Measurements from ENCODE around the gene SLC4A9.

The SLC4A9 gene

GRCh38 chr5:140357726-140358093 is 2.3 kb upstream of the SLC4A9 start (continued):
- no peak for TF ChIP-seq ZBTB21 (tag by site-specific recombination; IDR thresholded peaks at IDR 0.05)
- no peak for TF ChIP-seq ZNF621 (tag by site-specific recombination; IDR thresholded peaks at IDR 0.05)
- TF ChIP-seq ZBTB17 (tag by site-specific recombination; IDR thresholded peaks at IDR 0.05), result peak; percentile 63
- TF ChIP-seq GLIS1 (tag by site-specific recombination; IDR thresholded peaks at IDR 0.05), result peak; percentile 28; the same call in 1 of the 2 replicates
- TF ChIP-seq BCL11B (tag by site-specific recombination; IDR thresholded peaks at IDR 0.05; ENCODE audit: low read depth), result peak; percentile 31; the same call in 1 of the 2 replicates
- TF ChIP-seq FEZF1 (tag by site-specific recombination; IDR thresholded peaks at IDR 0.05), result peak; percentile 70
- no peak for TF ChIP-seq SALL2 (tag by site-specific recombination; IDR thresholded peaks at IDR 0.05; ENCODE audit: borderline replicate concordance)
- no peak for TF ChIP-seq ZNF324 (tag by site-specific recombination; IDR thresholded peaks at IDR 0.05)
- no peak for TF ChIP-seq ZNF37A (tag by site-specific recombination; IDR thresholded peaks at IDR 0.05)
- no peak for TF ChIP-seq ZNF169 (tag by site-specific recombination; IDR thresholded peaks at IDR 0.05)
- TF ChIP-seq ZBTB7A (tag by site-specific recombination; IDR thresholded peaks at IDR 0.05; ENCODE audit: low read depth), result no peak
- no peak for TF ChIP-seq ZNF280D (tag by site-specific recombination; IDR thresholded peaks at IDR 0.05)
- TF ChIP-seq OVOL3 (tag by site-specific recombination; IDR thresholded peaks at IDR 0.05), result no peak
- peak; percentile 73 for TF ChIP-seq ZSCAN4 (tag by site-specific recombination; IDR thresholded peaks at IDR 0.05)
- peak; percentile 80; the same call in 1 of the 2 replicates for TF ChIP-seq ZNF610 (tag by site-specific recombination; IDR thresholded peaks at IDR 0.05; ENCODE audit: borderline replicate concordance)
- peak; percentile 77 for TF ChIP-seq ZNF335 (tag by site-specific recombination; conservative IDR thresholded peaks at IDR 0.05)
- no peak for TF ChIP-seq AEBP2 (tag by site-specific recombination; IDR thresholded peaks at IDR 0.05; ENCODE audit: borderline replicate concordance)
- peak; percentile 36; the same call in 1 of the 2 replicates for TF ChIP-seq ZBTB6 (tag by site-specific recombination; IDR thresholded peaks at IDR 0.05)

- POLR2A ChIA-PET, result interaction anchor here (1.4 to 1.9 kb wide), 4 partner anchors 12 to 289 kb away, joined by 3 to 11 read pairs (median 6); partner anchors contain the start of genes HBEGF, IK and NDUFA2
- CTCF ChIA-PET, result interaction anchor here (0.5 to 4.7 kb wide), 50 partner anchors 9 to 1120 kb away, joined by 3 to 88 read pairs (median 4); partner anchors contain the start of genes HBEGF and IK
- peak; percentile 66 for TF ChIP-seq PRDM10 (tag by site-specific recombination; IDR thresholded peaks at IDR 0.05)
- peak; percentile 42; the same call in 1 of the 2 replicates for TF ChIP-seq FEZF1 (tag by site-specific recombination; IDR thresholded peaks at IDR 0.05)
- no peak for TF ChIP-seq ZNF23 (tag by site-specific recombination; IDR thresholded peaks at IDR 0.05; ENCODE audit: borderline replicate concordance)
- no peak for TF ChIP-seq OSR2 (tag by site-specific recombination; IDR thresholded peaks at IDR 0.05)
- no peak for TF ChIP-seq ZNF214 (tag by site-specific recombination; IDR thresholded peaks at IDR 0.05; ENCODE audit: borderline replicate concordance)
- TF ChIP-seq CTCF (tag by site-specific recombination; IDR thresholded peaks at IDR 0.05), result peak; percentile 39; the same call in 1 of the 2 replicates
- TF ChIP-seq ZBTB48 (tag by site-specific recombination; IDR thresholded peaks at IDR 0.05), result 0 out of 2 replicates have a peak, but pooled peaks have one; percentile 14
Observed at GRCh38 chr5:140358738-140359310, 1.2 kb upstream of the SLC4A9 start.

More at GRCh38 chr5:140358738-140359310, 1.2 kb upstream of the SLC4A9 start:
- no peak overlapping the region for H3K4me3 ChIP-seq (ENCODE audit: low read depth, low read length)
- no peak overlapping the region for H3K27ac ChIP-seq (ENCODE audit: extremely low read depth, low read depth, low read length)
- H3K4me1 ChIP-seq (ENCODE audit: control insufficient read depth, insufficient read depth, low read length), result no peaks in the 10 kb centered on the region
- no peaks in the 10 kb centered on the region for H3K9me3 ChIP-seq (ENCODE audit: control insufficient read depth, insufficient read depth, low read depth, low read length)
- no peaks in the 10 kb centered on the region for H3K36me3 ChIP-seq (ENCODE audit: control insufficient read depth in 2 of 2, insufficient read depth in 1 of 2, low read length in 2 of 2)
